ENCODE measurements around the gene TSNAX.

DNA sequence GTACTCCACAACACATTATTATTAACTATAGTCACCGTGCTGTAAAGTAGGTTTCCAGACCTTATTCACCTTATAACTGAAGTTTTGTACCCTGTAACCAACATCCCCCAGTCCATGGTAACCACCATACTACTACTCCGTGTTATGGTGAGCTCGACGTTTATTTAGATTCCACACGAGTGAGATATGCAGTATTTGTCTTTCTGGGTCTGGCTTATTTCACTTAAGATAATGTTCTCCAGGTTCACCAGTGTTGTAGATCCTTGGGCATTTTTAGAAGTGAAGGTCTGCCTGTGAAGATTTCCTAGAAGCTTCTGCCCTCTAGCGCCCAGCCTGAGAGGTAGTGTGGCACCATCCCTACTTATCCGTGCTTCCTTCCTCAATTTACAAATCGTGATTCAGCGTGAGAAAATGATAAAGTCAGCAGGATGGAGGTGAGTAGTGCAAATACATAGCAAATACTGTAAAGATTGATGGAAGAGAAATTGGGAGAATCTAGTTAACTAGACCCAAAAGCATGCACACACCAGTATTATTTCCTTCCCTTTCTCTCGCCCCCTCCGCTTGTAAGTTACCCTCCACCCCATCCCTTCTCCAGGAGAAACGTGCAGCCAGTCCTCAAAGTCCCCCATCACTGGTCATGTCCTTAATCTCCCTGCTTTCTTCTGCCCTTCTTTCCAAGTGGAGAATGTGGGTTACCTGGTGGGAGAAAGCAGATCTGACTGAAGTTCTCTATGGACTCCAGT, 62.2 kb downstream of the TSNAX start:
- TF ChIP-seq GATA3 (IDR thresholded peaks at IDR 0.05; ENCODE audit: low read depth, low read length) (no peak), GATA2 (IDR thresholded peaks at IDR 0.05; ENCODE audit: low read depth, low read length) (no peak)

All from SH-SY5Y (cell line).